H9 (cell line): ENCODE data around the gene GTF2A1. TPM values are rescaled to one million over a fixed set of nuclear protein-coding genes. Genes with fewer than 3 reads are reported as not detected.
A peak's percentile ranks its signal among the peaks of the same experiment; 100 is the strongest.

Experiments used
- DNase-seq: peaks from one replicate; pipeline ENCODE4 v3.0.0-alpha.2; 2017
- H2AFZ ChIP-seq: one replicate; pipeline ENCODE4 v1.6.1; 2013; ENCODE audit warnings: mild to moderate bottlenecking, low read length, control low read depth, moderate library complexity
- H2AK5ac ChIP-seq: 2 replicates; pipeline ENCODE4 v1.6.1; 2013; ENCODE audit warnings: low read length, control low read depth, mixed read lengths; ENCODE audit not compliant: insufficient read length
- H2BK120ac ChIP-seq: one replicate; pipeline ENCODE4 v1.6.1; 2013; ENCODE audit warnings: low read depth, mild to moderate bottlenecking, low read length, control low read depth, inconsistent platforms; ENCODE audit not compliant: poor library complexity, severe bottlenecking
- H2BK12ac ChIP-seq: 2 replicates; pipeline ENCODE4 v1.6.1; 2013; ENCODE audit warnings: low read length, control low read depth, mixed read lengths, low read depth; ENCODE audit not compliant: insufficient read length
- H2BK15ac ChIP-seq: 2 replicates; pipeline ENCODE4 v1.6.1; 2013; ENCODE audit warnings: low read depth, low read length, control low read depth
- H2BK20ac ChIP-seq: one replicate; pipeline ENCODE4 v1.6.1; 2013; ENCODE audit warnings: low read depth, mild to moderate bottlenecking, low read length, control low read depth, inconsistent platforms; ENCODE audit not compliant: poor library complexity, severe bottlenecking
- H2BK5ac ChIP-seq: 2 replicates; pipeline ENCODE4 v1.6.1; 2013; ENCODE audit warnings: low read length, control low read depth, mixed read lengths; ENCODE audit not compliant: insufficient read length
- H3K14ac ChIP-seq: 2 replicates; pipeline ENCODE4 v1.6.1; 2013; ENCODE audit warnings: low read length, control low read depth; ENCODE audit not compliant: insufficient read depth
- H3K18ac ChIP-seq: 2 replicates; pipeline ENCODE4 v1.6.1; 2013; ENCODE audit warnings: low read depth, mild to moderate bottlenecking, mixed read lengths, low read length, control low read depth; ENCODE audit not compliant: insufficient read length
- H3K23ac ChIP-seq: 2 replicates; pipeline ENCODE4 v1.6.1; 2013; ENCODE audit warnings: low read length, control low read depth, mixed read lengths, low read depth; ENCODE audit not compliant: insufficient read length
- H3K23me2 ChIP-seq: 2 replicates; pipeline ENCODE4 v1.6.1; 2013; ENCODE audit warnings: low read depth, mild to moderate bottlenecking, mixed read lengths, low read length, control low read depth; ENCODE audit not compliant: insufficient read length, poor library complexity, severe bottlenecking
- H3K27ac ChIP-seq: 2 replicates; pipeline ENCODE4 v1.5.1; 2013; ENCODE audit warnings: low read length, control low read depth, mixed read lengths, low read depth; ENCODE audit not compliant: insufficient read length
- H3K27me3 ChIP-seq: 2 replicates; pipeline ENCODE4 v1.6.1; 2013; ENCODE audit warnings: low read length, control low read depth, inconsistent platforms; ENCODE audit not compliant: insufficient read depth
- H3K4ac ChIP-seq: 2 replicates; pipeline ENCODE4 v1.6.1; 2013; ENCODE audit warnings: low read depth, mild to moderate bottlenecking, control low read depth, inconsistent platforms, low read length, moderate library complexity
- H3K4me1 ChIP-seq: 2 replicates; pipeline ENCODE4 v1.6.1; 2013; ENCODE audit warnings: low read length, control low read depth, inconsistent platforms; ENCODE audit not compliant: insufficient read depth
- H3K4me2 ChIP-seq: 2 replicates; pipeline ENCODE4 v1.6.1; 2013; ENCODE audit warnings: low read length, control low read depth, mixed read lengths; ENCODE audit not compliant: insufficient read length, insufficient read depth
- H3K56ac ChIP-seq: 2 replicates; pipeline ENCODE4 v1.6.1; 2013; ENCODE audit warnings: low read depth, mild to moderate bottlenecking, mixed read lengths, low read length, control low read depth; ENCODE audit not compliant: insufficient read length
- H3K79me1 ChIP-seq: 2 replicates; pipeline ENCODE4 v1.6.1; 2013; ENCODE audit warnings: low read depth, mild to moderate bottlenecking, moderate library complexity, low read length, control low read depth, inconsistent platforms; ENCODE audit not compliant: insufficient read depth, poor library complexity, severe bottlenecking
- H3K79me2 ChIP-seq: 2 replicates; pipeline ENCODE4 v1.6.1; 2013; ENCODE audit warnings: low read length, control low read depth, inconsistent platforms; ENCODE audit not compliant: insufficient read depth
- H3K9ac ChIP-seq: 2 replicates; pipeline ENCODE4 v1.6.1; 2013; ENCODE audit warnings: low read length, control low read depth, mixed read lengths; ENCODE audit not compliant: insufficient read length; ENCODE audit errors: extremely low read depth
- H3K9me3 ChIP-seq: one replicate; pipeline ENCODE4 v1.6.1; 2013; ENCODE audit warnings: low read depth, low read length, inconsistent platforms; ENCODE audit not compliant: control insufficient read depth
- H3T11ph ChIP-seq: one replicate; pipeline ENCODE4 v1.6.1; 2013; ENCODE audit warnings: mild to moderate bottlenecking, low read length, control low read depth, inconsistent platforms
- H4K20me1 ChIP-seq: one replicate; pipeline ENCODE4 v1.6.1; 2013; ENCODE audit not compliant: control insufficient read depth, insufficient read length, insufficient read depth
- H4K5ac ChIP-seq: 2 replicates; pipeline ENCODE4 v1.6.1; 2013; ENCODE audit warnings: low read depth, mild to moderate bottlenecking, mixed read lengths, low read length, control low read depth; ENCODE audit not compliant: insufficient read length
- H4K8ac ChIP-seq: replicated peaks from 2 replicates; pipeline ENCODE4 v1.6.1; 2013; ENCODE audit warnings: low read length, control low read depth, mixed read lengths, low read depth; ENCODE audit not compliant: insufficient read length
- H4K91ac ChIP-seq: 2 replicates; pipeline ENCODE4 v1.6.1; 2013; ENCODE audit warnings: low read depth, mild to moderate bottlenecking, moderate library complexity, mixed read lengths, low read length, control low read depth; ENCODE audit not compliant: insufficient read length
- H3K27ac Mint-ChIP-seq, 3 experiments: 2 replicates in 2 of 3; 3 replicates in 1 of 3; pipeline ENCODE4 v1.8.0; 2020 to 2021; ENCODE audit warnings: mixed read lengths in 3 of 3, mild to moderate bottlenecking in 1 of 3, moderate library complexity in 1 of 3
- H3K27me3 Mint-ChIP-seq: 2 replicates; pipeline ENCODE4 v1.8.0; 2021; ENCODE audit warnings: low read depth, mild to moderate bottlenecking, moderate library complexity, mixed read lengths
- H3K36me3 Mint-ChIP-seq, 3 experiments: 2 replicates in 2 of 3; 3 replicates in 1 of 3; pipeline ENCODE4 v1.8.0; 2020 to 2021; ENCODE audit warnings: low read depth in 3 of 3, mixed read lengths in 3 of 3; ENCODE audit not compliant: insufficient read depth in 1 of 3
- H3K4me1 Mint-ChIP-seq, 2 experiments: 2 replicates each; pipeline ENCODE4 v1.8.0; 2020; ENCODE audit warnings: mixed read lengths in 2 of 2
- H3K4me3 Mint-ChIP-seq, 2 experiments: 2 replicates in 1 of 2; 3 replicates in 1 of 2; pipeline ENCODE4 v1.8.0; 2020 to 2021; ENCODE audit warnings: mild to moderate bottlenecking in 2 of 2, mixed read lengths in 2 of 2, moderate library complexity in 1 of 2
- H3K9me3 Mint-ChIP-seq, 2 experiments: 2 replicates in 1 of 2; 3 replicates in 1 of 2; pipeline ENCODE4 v1.8.0; 2020; ENCODE audit warnings: mild to moderate bottlenecking in 2 of 2, mixed read lengths in 2 of 2, moderate library complexity in 1 of 2
- CTCF ChIP-seq: fragments of 200-600 bp; sonication (generic); conservative IDR thresholded peaks from 3 replicates; pipeline ENCODE4 v1.8.0; 2021; ENCODE audit warnings: antibody characterized with exemption, mild to moderate bottlenecking
- WGBS: extraction: QIAGEN DNeasy Blood & Tissue Kit; methylation state at CpG from one replicate; pipeline ENCODE4 v1.1.7; 2013; ENCODE audit warnings: missing lambda C conversion rate, low lambda C conversion rate, mixed read lengths; ENCODE audit not compliant: insufficient read length; ENCODE audit errors: extremely low coverage; 5-methylcytosine and 5-hydroxymethylcytosine counted together
- total RNA-seq: library from RNA; stranded (reverse); gene quantifications from 2 replicates; pipeline ENCODE4 v1.2.1, GENCODE V29; 2021

Gene GTF2A1
- total RNA-seq, 1 experiment from 2014 or later: 43.0 TPM

GRCh38 chr14:81256289-81256960, 35.7 kb upstream of the GTF2A1 start:
- Mint-ChIP-seq H3K9me3 (0 out of 5 replicates have a peak, but pooled peaks cover 0 to 3% of the 10 kb centered on the region in 2 experiments), H3K4me3 (no peak overlapping the region), H3K36me3 (peaks cover 9 to 17% (median 15%) of the 10 kb centered on the region in 3 experiments; a peak in 6 of 7 replicates), H3K4me1 (peaks cover 10% of the 10 kb centered on the region in 2 experiments), H3K27ac (peak overlapping the region in 2 of 3 experiments; percentile 51 to 70; a peak in 3 of 7 replicates), H3K27me3 (no peaks in the 10 kb centered on the region)
- Histone ChIP-seq H3K23me2 (no peaks in the 10 kb centered on the region), H4K5ac (no peak overlapping the region), H2AFZ (no peak overlapping the region), H2BK15ac (no peak overlapping the region), H4K91ac (no peak overlapping the region), H2BK20ac (no peak overlapping the region), H3K9me3 (no peaks in the 10 kb centered on the region), H3K4ac (no peak overlapping the region), H3K56ac (no peak overlapping the region), H2BK120ac (no peak overlapping the region), H3K9ac (no peak overlapping the region), H3K18ac (no peak overlapping the region), H3K79me2 (no peaks in the 10 kb centered on the region), H2BK5ac (no peak overlapping the region), H3K4me1 (peaks cover 2% of the 10 kb centered on the region; the same call in 1 of the 2 replicates), H2BK12ac (no peak overlapping the region), H4K20me1 (no peaks in the 10 kb centered on the region), H4K8ac (no peak overlapping the region), H3K27ac (no peak overlapping the region), H3T11ph (no peak overlapping the region), H3K79me1 (no peaks in the 10 kb centered on the region), H3K23ac (no peak overlapping the region), H3K14ac (no peak overlapping the region; the same call in 1 of the 2 replicates), H3K4me2 (no peak overlapping the region), H3K27me3 (no peaks in the 10 kb centered on the region), H2AK5ac (no peak overlapping the region)
- no peak for TF ChIP-seq CTCF
- WGBS: no CpG with 5 or more reads among the region's 2 CpGs
- no peak for DNase-seq
